HepG2 (cell line): ENCODE measurements around the gene SMARCD1. TPM values are rescaled to one million over a fixed set of nuclear protein-coding genes. Genes with fewer than 3 reads are reported as not detected.
A peak's percentile ranks its signal among the peaks of the same experiment; 100 is the strongest.

Experiments used
- CBX1 ChIP-seq: IDR thresholded peaks from one replicate; pipeline ENCODE4 v1.6.1; 2016; ENCODE audit warnings: antibody characterized with exemption, low read depth
- DMAP1 ChIP-seq: IDR thresholded peaks from 2 replicates; pipeline ENCODE4 v1.6.1; 2016
- HHEX ChIP-seq: IDR thresholded peaks from 2 replicates; pipeline ENCODE4 v1.6.1; 2016; ENCODE audit warnings: control low read depth
- HMG20A ChIP-seq: IDR thresholded peaks from 2 replicates; pipeline ENCODE4 v1.6.1; 2016; ENCODE audit warnings: borderline replicate concordance
- HNRNPUL1 ChIP-seq: fragments of 200-400 bp; formaldehyde crosslinking; IDR thresholded peaks from 2 replicates; pipeline ENCODE4 v1.6.1; 2017; ENCODE audit warnings: low read depth, mild to moderate bottlenecking, low read length, moderate library complexity
- MZF1 ChIP-seq: sonication (generic); formaldehyde crosslinking; IDR thresholded peaks from 2 replicates; pipeline ENCODE4 v1.8.1; 2023; ENCODE audit warnings: mild to moderate bottlenecking, missing genetic modification reagents, borderline replicate concordance
- RXRB ChIP-seq: IDR thresholded peaks from 2 replicates; pipeline ENCODE4 v1.6.1; 2016; ENCODE audit warnings: borderline replicate concordance, missing genetic modification reagents, missing compliant biosample characterization
- TOE1 ChIP-seq: sonication (generic); formaldehyde crosslinking; IDR thresholded peaks from 2 replicates; pipeline ENCODE4 v1.4.0; 2020; ENCODE audit warnings: mild to moderate bottlenecking, missing genetic modification reagents
- ZNF260 ChIP-seq: sonication (generic); formaldehyde crosslinking; IDR thresholded peaks from 2 replicates; pipeline ENCODE4 v1.4.0; 2020; ENCODE audit warnings: missing genetic modification reagents, low read depth, mild to moderate bottlenecking, borderline replicate concordance
- ZNF44 ChIP-seq: sonication (generic); formaldehyde crosslinking; IDR thresholded peaks from 2 replicates; pipeline ENCODE4 v1.5.1; 2020; ENCODE audit warnings: mild to moderate bottlenecking, missing genetic modification reagents
- ZNF549 ChIP-seq: sonication (generic); formaldehyde crosslinking; IDR thresholded peaks from 2 replicates; pipeline ENCODE4 v1.5.0; 2020; ENCODE audit warnings: missing genetic modification reagents
- ZNF761 ChIP-seq: sonication (generic); formaldehyde crosslinking; conservative IDR thresholded peaks from 2 replicates; pipeline ENCODE4 v1.4.0; 2020; ENCODE audit warnings: mild to moderate bottlenecking, missing genetic modification reagents
- ZNF782 ChIP-seq: sonication (generic); formaldehyde crosslinking; IDR thresholded peaks from 2 replicates; pipeline ENCODE4 v1.4.0; 2020; ENCODE audit warnings: missing genetic modification reagents, mild to moderate bottlenecking, borderline replicate concordance
- polyA plus RNA-seq, 8 experiments: library from polyadenylated mRNA; depleted of rRNA in 3 of 8; stranded (reverse) in 7 of 8; unstranded in 1 of 8; fragments of >200 nt; fragmentation: Illumina TruSeq in 4 of 8; extraction: Trizol in 4 of 8; gene quantifications; 2 replicates each; pipeline versions ENCODE4 v1.2.1 to v1.2.3, GENCODE V29; 2011 to 2016; ENCODE audit warnings: low read depth in 4 of 8, missing spikeins in 1 of 8, mixed read lengths in 1 of 8; ENCODE audit not compliant: insufficient read depth in 1 of 8
- total RNA-seq, 5 experiments: library from RNA; depleted of rRNA; stranded (reverse); fragments of >200 nt; fragmentation: Illumina TruSeq; extraction: Trizol; gene quantifications; 2 replicates each; pipeline ENCODE4 v1.2.3, GENCODE V29; 2016; ENCODE audit warnings: low read depth in 1 of 5
- TF ChIP-seq, protein P1 (sequence below): sonication (generic); formaldehyde crosslinking; IDR thresholded peaks from 2 replicates; pipeline ENCODE4 v1.4.0; 2020; ENCODE audit warnings: missing genetic modification reagents
- TF ChIP-seq, protein P2 (sequence below): sonication (generic); formaldehyde crosslinking; IDR thresholded peaks from 2 replicates; pipeline ENCODE4 v1.5.1; 2020; ENCODE audit warnings: missing genetic modification reagents, mild to moderate bottlenecking, borderline replicate concordance
- TF ChIP-seq, protein P3 (sequence below): sonication (generic); formaldehyde crosslinking; IDR thresholded peaks from 2 replicates; pipeline ENCODE4 v1.9.0; 2021; ENCODE audit warnings: missing genetic modification reagents, mild to moderate bottlenecking, borderline replicate concordance
- TF ChIP-seq, protein P4 (sequence below): sonication (generic); formaldehyde crosslinking; IDR thresholded peaks from 2 replicates; pipeline ENCODE4 v1.4.0; 2020; ENCODE audit warnings: mild to moderate bottlenecking, missing genetic modification reagents
- TF ChIP-seq, protein P5 (sequence below): IDR thresholded peaks from 2 replicates; pipeline ENCODE4 v1.6.1; 2016; ENCODE audit warnings: missing genetic modification reagents, missing compliant biosample characterization

The SMARCD1 gene
- total and polyA plus RNA-seq, 2 of the 13 experiments (the other 11 are each of a cell fraction or from before 2014, with no cell fraction given): 51.7 to 54.6 TPM

DNA sequence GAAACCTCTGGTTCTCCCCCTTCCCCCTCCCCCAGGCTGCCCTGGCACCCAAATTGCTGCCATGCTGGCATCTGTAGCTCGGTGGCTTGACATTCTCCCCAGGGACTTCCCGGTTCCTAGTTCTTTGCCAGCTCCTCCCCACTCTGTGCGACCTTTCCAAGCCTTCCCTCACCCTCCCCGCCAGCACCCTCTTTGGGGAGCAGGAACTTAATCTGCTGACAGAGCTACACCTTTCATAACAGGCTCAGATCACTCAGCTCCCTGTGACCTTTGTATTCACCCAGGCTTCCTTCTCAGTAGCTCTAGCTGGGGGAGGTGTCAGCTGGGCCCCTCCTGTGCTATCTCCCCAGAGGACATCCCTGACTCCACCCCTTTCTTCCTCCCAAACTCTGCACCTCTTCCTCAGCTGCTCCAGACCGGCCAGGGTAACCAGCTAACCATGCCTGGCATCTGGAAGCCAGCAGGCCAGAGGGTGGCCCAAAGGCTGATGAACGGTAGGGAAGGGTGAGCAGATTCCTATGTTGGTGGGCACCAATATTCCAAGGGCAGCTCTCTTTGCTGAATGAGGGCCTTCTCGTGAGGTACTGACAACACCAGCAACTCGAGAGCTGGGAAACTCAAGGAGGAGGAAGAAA lies 25.1 kb downstream of the SMARCD1 start (continued):
- TF ChIP-seq, protein P1, sequence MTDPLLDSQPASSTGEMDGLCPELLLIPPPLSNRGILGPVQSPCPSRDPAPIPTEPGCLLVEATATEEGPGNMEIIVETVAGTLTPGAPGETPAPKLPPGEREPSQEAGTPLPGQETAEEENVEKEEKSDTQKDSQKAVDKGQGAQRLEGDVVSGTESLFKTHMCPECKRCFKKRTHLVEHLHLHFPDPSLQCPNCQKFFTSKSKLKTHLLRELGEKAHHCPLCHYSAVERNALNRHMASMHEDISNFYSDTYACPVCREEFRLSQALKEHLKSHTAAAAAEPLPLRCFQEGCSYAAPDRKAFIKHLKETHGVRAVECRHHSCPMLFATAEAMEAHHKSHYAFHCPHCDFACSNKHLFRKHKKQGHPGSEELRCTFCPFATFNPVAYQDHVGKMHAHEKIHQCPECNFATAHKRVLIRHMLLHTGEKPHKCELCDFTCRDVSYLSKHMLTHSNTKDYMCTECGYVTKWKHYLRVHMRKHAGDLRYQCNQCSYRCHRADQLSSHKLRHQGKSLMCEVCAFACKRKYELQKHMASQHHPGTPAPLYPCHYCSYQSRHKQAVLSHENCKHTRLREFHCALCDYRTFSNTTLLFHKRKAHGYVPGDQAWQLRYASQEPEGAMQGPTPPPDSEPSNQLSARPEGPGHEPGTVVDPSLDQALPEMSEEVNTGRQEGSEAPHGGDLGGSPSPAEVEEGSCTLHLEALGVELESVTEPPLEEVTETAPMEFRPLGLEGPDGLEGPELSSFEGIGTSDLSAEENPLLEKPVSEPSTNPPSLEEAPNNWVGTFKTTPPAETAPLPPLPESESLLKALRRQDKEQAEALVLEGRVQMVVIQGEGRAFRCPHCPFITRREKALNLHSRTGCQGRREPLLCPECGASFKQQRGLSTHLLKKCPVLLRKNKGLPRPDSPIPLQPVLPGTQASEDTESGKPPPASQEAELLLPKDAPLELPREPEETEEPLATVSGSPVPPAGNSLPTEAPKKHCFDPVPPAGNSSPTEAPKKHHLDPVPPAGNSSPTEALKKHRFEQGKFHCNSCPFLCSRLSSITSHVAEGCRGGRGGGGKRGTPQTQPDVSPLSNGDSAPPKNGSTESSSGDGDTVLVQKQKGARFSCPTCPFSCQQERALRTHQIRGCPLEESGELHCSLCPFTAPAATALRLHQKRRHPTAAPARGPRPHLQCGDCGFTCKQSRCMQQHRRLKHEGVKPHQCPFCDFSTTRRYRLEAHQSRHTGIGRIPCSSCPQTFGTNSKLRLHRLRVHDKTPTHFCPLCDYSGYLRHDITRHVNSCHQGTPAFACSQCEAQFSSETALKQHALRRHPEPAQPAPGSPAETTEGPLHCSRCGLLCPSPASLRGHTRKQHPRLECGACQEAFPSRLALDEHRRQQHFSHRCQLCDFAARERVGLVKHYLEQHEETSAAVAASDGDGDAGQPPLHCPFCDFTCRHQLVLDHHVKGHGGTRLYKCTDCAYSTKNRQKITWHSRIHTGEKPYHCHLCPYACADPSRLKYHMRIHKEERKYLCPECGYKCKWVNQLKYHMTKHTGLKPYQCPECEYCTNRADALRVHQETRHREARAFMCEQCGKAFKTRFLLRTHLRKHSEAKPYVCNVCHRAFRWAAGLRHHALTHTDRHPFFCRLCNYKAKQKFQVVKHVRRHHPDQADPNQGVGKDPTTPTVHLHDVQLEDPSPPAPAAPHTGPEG (CRISPR knock-in tag): no peak
- TF ChIP-seq CBX1 (no peak), ZNF782 (no peak), ZNF761 (CRISPR knock-in tag) (no peak), HHEX (CRISPR knock-in tag) (no peak), HMG20A (CRISPR knock-in tag) (no peak), MZF1 (CRISPR knock-in tag) (no peak), ZNF44 (CRISPR knock-in tag) (no peak), TOE1 (CRISPR knock-in tag) (no peak), ZNF260 (CRISPR knock-in tag) (no peak), HNRNPUL1 (no peak), DMAP1 (CRISPR knock-in tag) (no peak), RXRB (peak; percentile 35; the same call in 1 of the 2 replicates), ZNF549 (CRISPR knock-in tag) (no peak)
- TF ChIP-seq, protein P2, sequence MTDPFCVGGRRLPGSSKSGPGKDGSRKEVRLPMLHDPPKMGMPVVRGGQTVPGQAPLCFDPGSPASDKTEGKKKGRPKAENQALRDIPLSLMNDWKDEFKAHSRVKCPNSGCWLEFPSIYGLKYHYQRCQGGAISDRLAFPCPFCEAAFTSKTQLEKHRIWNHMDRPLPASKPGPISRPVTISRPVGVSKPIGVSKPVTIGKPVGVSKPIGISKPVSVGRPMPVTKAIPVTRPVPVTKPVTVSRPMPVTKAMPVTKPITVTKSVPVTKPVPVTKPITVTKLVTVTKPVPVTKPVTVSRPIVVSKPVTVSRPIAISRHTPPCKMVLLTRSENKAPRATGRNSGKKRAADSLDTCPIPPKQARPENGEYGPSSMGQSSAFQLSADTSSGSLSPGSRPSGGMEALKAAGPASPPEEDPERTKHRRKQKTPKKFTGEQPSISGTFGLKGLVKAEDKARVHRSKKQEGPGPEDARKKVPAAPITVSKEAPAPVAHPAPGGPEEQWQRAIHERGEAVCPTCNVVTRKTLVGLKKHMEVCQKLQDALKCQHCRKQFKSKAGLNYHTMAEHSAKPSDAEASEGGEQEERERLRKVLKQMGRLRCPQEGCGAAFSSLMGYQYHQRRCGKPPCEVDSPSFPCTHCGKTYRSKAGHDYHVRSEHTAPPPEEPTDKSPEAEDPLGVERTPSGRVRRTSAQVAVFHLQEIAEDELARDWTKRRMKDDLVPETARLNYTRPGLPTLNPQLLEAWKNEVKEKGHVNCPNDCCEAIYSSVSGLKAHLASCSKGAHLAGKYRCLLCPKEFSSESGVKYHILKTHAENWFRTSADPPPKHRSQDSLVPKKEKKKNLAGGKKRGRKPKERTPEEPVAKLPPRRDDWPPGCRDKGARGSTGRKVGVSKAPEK (CRISPR knock-in tag): no peak
- TF ChIP-seq, protein P3, sequence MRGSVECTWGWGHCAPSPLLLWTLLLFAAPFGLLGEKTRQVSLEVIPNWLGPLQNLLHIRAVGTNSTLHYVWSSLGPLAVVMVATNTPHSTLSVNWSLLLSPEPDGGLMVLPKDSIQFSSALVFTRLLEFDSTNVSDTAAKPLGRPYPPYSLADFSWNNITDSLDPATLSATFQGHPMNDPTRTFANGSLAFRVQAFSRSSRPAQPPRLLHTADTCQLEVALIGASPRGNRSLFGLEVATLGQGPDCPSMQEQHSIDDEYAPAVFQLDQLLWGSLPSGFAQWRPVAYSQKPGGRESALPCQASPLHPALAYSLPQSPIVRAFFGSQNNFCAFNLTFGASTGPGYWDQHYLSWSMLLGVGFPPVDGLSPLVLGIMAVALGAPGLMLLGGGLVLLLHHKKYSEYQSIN (CRISPR knock-in tag): no peak
- TF ChIP-seq, protein P4, sequence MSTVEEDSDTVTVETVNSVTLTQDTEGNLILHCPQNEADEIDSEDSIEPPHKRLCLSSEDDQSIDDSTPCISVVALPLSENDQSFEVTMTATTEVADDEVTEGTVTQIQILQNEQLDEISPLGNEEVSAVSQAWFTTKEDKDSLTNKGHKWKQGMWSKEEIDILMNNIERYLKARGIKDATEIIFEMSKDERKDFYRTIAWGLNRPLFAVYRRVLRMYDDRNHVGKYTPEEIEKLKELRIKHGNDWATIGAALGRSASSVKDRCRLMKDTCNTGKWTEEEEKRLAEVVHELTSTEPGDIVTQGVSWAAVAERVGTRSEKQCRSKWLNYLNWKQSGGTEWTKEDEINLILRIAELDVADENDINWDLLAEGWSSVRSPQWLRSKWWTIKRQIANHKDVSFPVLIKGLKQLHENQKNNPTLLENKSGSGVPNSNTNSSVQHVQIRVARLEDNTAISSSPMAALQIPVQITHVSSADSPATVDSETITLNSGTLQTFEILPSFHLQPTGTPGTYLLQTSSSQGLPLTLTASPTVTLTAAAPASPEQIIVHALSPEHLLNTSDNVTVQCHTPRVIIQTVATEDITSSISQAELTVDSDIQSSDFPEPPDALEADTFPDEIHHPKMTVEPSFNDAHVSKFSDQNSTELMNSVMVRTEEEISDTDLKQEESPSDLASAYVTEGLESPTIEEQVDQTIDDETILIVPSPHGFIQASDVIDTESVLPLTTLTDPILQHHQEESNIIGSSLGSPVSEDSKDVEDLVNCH (CRISPR knock-in tag): no peak
- TF ChIP-seq, protein P5, sequence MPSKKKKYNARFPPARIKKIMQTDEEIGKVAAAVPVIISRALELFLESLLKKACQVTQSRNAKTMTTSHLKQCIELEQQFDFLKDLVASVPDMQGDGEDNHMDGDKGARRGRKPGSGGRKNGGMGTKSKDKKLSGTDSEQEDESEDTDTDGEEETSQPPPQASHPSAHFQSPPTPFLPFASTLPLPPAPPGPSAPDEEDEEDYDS (CRISPR knock-in tag): peak; percentile 23; the same call in 1 of the 2 replicates
